SK-N-SH (cell line): ENCODE results near the gene SVIL.
"Not testable (repeated sequence)": the region's sequence is repeated elsewhere in the genome, so short reads cannot be mapped to it uniquely, and the experiment has no call there.

ENCODE experiments used
- CTCF ChIP-seq: fragments of 200-600 bp; sonication (generic); IDR thresholded peaks from 2 replicates; pipeline ENCODE4 v1.6.1; 2017; ENCODE audit warnings: antibody characterized with exemption, mild to moderate bottlenecking, moderate library complexity
- EP300 ChIP-seq, 2 experiments: IDR thresholded peaks; 2 replicates each; pipeline versions ENCODE4 v1.4.0 to v1.6.1; 2012; ENCODE audit warnings: borderline replicate concordance in 1 of 2, low read depth in 1 of 2, low read length in 1 of 2
- FOSL2 ChIP-seq: IDR thresholded peaks from 2 replicates; pipeline ENCODE4 v1.4.0; 2012; ENCODE audit warnings: low read depth, mild to moderate bottlenecking, moderate library complexity, borderline replicate concordance
- FOXM1 ChIP-seq: IDR thresholded peaks from 2 replicates; pipeline ENCODE4 v1.4.0; 2012; ENCODE audit warnings: low read depth, mild to moderate bottlenecking
- MAX ChIP-seq: IDR thresholded peaks from 2 replicates; pipeline ENCODE4 v1.4.0; 2012; ENCODE audit warnings: low read depth
- NFIC ChIP-seq: IDR thresholded peaks from 2 replicates; pipeline ENCODE4 v1.4.0; 2012; ENCODE audit warnings: borderline replicate concordance
- POLR2AphosphoS5 ChIP-seq: IDR thresholded peaks from 2 replicates; pipeline ENCODE4 v1.6.1; 2012; ENCODE audit warnings: low read depth, low read length
- REST ChIP-seq: IDR thresholded peaks from 2 replicates; pipeline ENCODE4 v1.6.1; 2012; ENCODE audit warnings: mild to moderate bottlenecking, low read depth, low read length, moderate library complexity
- RFX5 ChIP-seq: IDR thresholded peaks from 2 replicates; pipeline ENCODE4 v1.6.1; 2012; ENCODE audit warnings: mild to moderate bottlenecking, improper control_type of control experiment, low read length
- SIN3A ChIP-seq: IDR thresholded peaks from 2 replicates; pipeline ENCODE4 v1.6.1; 2012; ENCODE audit warnings: low read depth, mild to moderate bottlenecking, low read length, moderate library complexity, borderline replicate concordance
- TAF1 ChIP-seq: IDR thresholded peaks from 2 replicates; pipeline ENCODE4 v1.6.1; 2012; ENCODE audit warnings: low read depth, mild to moderate bottlenecking, low read length, moderate library complexity, borderline replicate concordance
- TCF12 ChIP-seq: IDR thresholded peaks from 2 replicates; pipeline ENCODE4 v1.4.0; 2012
- USF2 ChIP-seq: fragments of 150-350 bp; IDR thresholded peaks from 2 replicates; pipeline ENCODE4 v1.6.1; 2017; ENCODE audit warnings: antibody characterized with exemption, low read length, low read depth, borderline replicate concordance
- YY1 ChIP-seq: IDR thresholded peaks from 2 replicates; pipeline ENCODE4 v1.4.0; 2012; ENCODE audit warnings: low read depth, mild to moderate bottlenecking

- not testable (repeated sequence) for TF ChIP-seq CTCF; RFX5; YY1; POLR2AphosphoS5; REST; USF2; SIN3A; NFIC; EP300 (IDR thresholded peaks at IDR 0.05; ENCODE audit: borderline replicate concordance in 1 of 2, low read depth in 1 of 2, low read length in 1 of 2); MAX; FOSL2; FOXM1; TCF12; TAF1
These were observed 147.5 kb downstream of the SVIL start for GRCh38 chr10:29487032-29487883.
